OCI-LY3 (cell line): Measurements from ENCODE around the gene SMPDL3B.

ENCODE experiments used
- H2AFZ ChIP-seq: fragments of 200-600, 300-600 bp; shearing (Covaris generic); 2 replicates; pipeline ENCODE4 v1.6.0; 2014; ENCODE audit warnings: antibody characterized with exemption, low read depth, low read length
- H3K27ac ChIP-seq: fragments of 200-600, 300-600 bp; sonication (generic); 2 replicates; pipeline ENCODE4 v1.5.1; 2014; ENCODE audit warnings: mild to moderate bottlenecking, low read length, moderate library complexity, mixed read lengths
- H3K27me3 ChIP-seq: fragments of 200-600, 300-600 bp; sonication (generic); 2 replicates; pipeline ENCODE4 v1.6.1; 2014; ENCODE audit warnings: low read depth, low read length, mixed read lengths
- H3K36me3 ChIP-seq: fragments of 200-600, 300-600 bp; sonication (generic); replicated peaks from 2 replicates; pipeline ENCODE3; 2014; ENCODE audit warnings: low read depth, low read length, mixed read lengths
- H3K4me1 ChIP-seq: fragments of 300-600, 200-600 bp; sonication (generic); 2 replicates; pipeline ENCODE4 v1.6.1; 2014; ENCODE audit warnings: low read length, mixed read lengths
- H3K4me2 ChIP-seq: fragments of 200-600, 300-600 bp; sonication (generic); 2 replicates; pipeline ENCODE4 v1.6.1; 2014; ENCODE audit warnings: low read length, mixed read lengths
- H3K4me3 ChIP-seq: fragments of 300-600, 200-600 bp; sonication (generic); 2 replicates; pipeline ENCODE4 v1.5.1; 2014; ENCODE audit warnings: antibody characterized with exemption, mild to moderate bottlenecking, low read length, moderate library complexity
- H3K79me2 ChIP-seq: fragments of 300-600, 200-600 bp; shearing (Covaris generic); 2 replicates; pipeline ENCODE4 v1.6.1; 2014; ENCODE audit warnings: mild to moderate bottlenecking, low read length, mixed read lengths
- H3K9ac ChIP-seq: fragments of 300-600, 200-600 bp; shearing (Covaris generic); 2 replicates; pipeline ENCODE4 v1.6.0; 2014; ENCODE audit warnings: mild to moderate bottlenecking, low read length, moderate library complexity
- H3K9me3 ChIP-seq: fragments of 200-600, 300-600 bp; shearing (Covaris generic); 2 replicates; pipeline ENCODE4 v1.6.1; 2014; ENCODE audit warnings: low read length, mixed read lengths; ENCODE audit not compliant: insufficient read depth
- H4K20me1 ChIP-seq: fragments of 200-600, 300-600 bp; sonication (generic); 2 replicates; pipeline ENCODE4 v1.6.1; 2016; ENCODE audit warnings: low read length, mixed read lengths; ENCODE audit not compliant: insufficient read depth
- EZH2phosphoT487 ChIP-seq: fragments of 200-600 bp; shearing (Covaris generic); IDR thresholded peaks from 2 replicates; pipeline ENCODE4 v1.6.1; 2018; ENCODE audit warnings: antibody characterized with exemption, mixed run types, low read depth
- TF ChIP-seq, protein P1 (sequence below): fragments of 200-600, 300-600 bp; sonication (generic); IDR thresholded peaks from 2 replicates; pipeline ENCODE4 v1.5.1; 2014; ENCODE audit warnings: antibody characterized with exemption, low read length, low read depth

Gene SMPDL3B

DNA sequence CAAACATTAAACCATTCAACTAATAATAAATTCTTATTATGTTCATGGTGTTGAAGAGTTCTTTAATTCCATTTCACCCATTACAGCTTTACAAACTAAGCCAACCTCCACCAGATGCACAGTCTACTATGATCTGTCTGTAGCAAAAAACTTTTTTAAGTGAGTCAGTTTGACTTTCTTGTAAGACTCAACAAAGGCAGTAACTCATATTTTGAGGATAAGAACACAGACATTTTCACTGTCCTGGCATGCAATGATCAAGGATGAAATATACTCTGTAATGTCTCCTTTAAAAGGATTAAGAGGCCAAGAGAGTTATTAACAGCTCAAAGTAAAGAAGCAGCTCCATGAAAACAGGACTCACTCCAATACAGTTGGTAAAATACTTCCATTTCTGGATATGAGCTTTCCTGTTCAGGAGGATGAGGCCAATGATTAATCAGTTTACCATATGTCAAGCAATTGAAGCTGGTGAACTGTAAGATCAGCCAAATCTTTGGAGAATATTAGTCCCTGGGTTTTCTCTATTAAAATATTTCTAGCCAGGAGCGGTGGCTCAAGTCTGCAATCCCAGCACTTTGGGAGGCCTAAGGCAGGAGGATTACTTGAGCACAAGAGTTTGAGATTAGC lies 45.5 kb downstream of the SMPDL3B start:
- Histone ChIP-seq H3K4me1 (no peaks in the 10 kb centered on the region), H3K4me2 (no peak overlapping the region), H3K4me3 (no peak overlapping the region), H3K36me3 (no peaks in the 10 kb centered on the region), H3K9me3 (no peaks in the 10 kb centered on the region), H2AFZ (no peak overlapping the region), H3K9ac (no peak overlapping the region), H3K27ac (no peak overlapping the region), H3K79me2 (no peaks in the 10 kb centered on the region), H4K20me1 (no peaks in the 10 kb centered on the region), H3K27me3 (no peaks in the 10 kb centered on the region)
- TF ChIP-seq EZH2phosphoT487, result no peak
- TF ChIP-seq, protein P1, sequence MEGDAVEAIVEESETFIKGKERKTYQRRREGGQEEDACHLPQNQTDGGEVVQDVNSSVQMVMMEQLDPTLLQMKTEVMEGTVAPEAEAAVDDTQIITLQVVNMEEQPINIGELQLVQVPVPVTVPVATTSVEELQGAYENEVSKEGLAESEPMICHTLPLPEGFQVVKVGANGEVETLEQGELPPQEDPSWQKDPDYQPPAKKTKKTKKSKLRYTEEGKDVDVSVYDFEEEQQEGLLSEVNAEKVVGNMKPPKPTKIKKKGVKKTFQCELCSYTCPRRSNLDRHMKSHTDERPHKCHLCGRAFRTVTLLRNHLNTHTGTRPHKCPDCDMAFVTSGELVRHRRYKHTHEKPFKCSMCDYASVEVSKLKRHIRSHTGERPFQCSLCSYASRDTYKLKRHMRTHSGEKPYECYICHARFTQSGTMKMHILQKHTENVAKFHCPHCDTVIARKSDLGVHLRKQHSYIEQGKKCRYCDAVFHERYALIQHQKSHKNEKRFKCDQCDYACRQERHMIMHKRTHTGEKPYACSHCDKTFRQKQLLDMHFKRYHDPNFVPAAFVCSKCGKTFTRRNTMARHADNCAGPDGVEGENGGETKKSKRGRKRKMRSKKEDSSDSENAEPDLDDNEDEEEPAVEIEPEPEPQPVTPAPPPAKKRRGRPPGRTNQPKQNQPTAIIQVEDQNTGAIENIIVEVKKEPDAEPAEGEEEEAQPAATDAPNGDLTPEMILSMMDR, result no peak

DNA sequence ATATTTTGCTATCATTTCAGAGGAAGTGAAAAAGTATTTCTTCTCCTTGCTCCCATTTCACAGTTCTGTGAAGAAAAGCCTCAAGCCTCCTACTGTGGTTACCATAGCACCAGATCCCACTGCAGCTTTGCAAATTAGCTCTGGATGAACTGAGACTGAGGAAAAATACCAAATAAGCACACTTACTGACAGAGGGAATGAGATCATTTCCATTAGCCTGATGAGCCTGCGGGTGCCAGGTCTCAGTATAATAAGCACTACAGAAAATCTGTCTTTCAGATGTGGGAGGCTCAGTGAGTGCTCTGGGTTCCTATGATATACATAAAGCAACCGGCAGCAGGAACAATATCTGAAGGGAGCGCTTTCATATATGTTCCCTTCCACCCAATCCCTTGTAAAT lies 46.3 kb downstream of the SMPDL3B start:
- Histone ChIP-seq H4K20me1 (no peaks in the 10 kb centered on the region), H3K36me3 (no peaks in the 10 kb centered on the region), H2AFZ (no peak overlapping the region), H3K79me2 (no peaks in the 10 kb centered on the region), H3K9ac (no peak overlapping the region), H3K9me3 (no peaks in the 10 kb centered on the region), H3K27ac (no peak overlapping the region), H3K27me3 (no peaks in the 10 kb centered on the region), H3K4me1 (no peaks in the 10 kb centered on the region), H3K4me2 (no peak overlapping the region), H3K4me3 (no peak overlapping the region)
- TF ChIP-seq, protein P1, result no peak
- TF ChIP-seq EZH2phosphoT487, result no peak

DNA sequence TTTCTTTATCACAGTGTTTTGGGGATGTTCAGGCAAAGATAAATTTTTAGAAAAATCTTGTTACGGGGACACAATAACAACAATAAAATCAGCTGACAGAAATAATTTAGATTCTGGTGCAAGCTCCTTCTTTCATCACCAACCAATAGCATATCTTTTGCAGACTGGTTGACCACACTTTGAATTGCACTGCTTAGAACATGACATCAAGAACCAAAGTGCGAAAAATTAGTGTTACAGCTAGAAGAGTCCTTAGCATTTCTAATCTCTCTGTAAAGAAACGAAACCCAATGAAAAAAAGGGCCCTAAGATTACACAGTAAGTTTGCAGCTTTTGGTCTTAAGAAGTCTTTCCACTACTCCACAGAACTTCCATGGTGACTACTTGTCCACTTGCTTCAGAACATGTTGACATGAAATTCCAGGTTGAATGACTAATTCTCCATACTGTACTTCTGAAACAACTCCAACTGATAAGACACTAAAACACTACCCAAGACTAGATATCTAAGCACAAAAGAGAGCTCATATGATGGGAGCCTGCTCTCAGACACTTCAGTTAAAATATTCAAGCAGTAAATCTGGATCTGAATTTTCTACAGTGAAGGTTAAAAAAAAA lies 56.2 kb downstream of the SMPDL3B start:
- Histone ChIP-seq H3K9ac (no peak overlapping the region), H4K20me1 (no peaks in the 10 kb centered on the region), H3K36me3 (peaks cover 12% of the 10 kb centered on the region), H3K27ac (no peak overlapping the region), H2AFZ (no peak overlapping the region), H3K9me3 (no peaks in the 10 kb centered on the region), H3K4me3 (no peak overlapping the region), H3K4me1 (no peaks in the 10 kb centered on the region), H3K4me2 (no peak overlapping the region), H3K27me3 (no peaks in the 10 kb centered on the region), H3K79me2 (no peaks in the 10 kb centered on the region)
- no peak for TF ChIP-seq EZH2phosphoT487
- TF ChIP-seq, protein P1, result no peak

DNA sequence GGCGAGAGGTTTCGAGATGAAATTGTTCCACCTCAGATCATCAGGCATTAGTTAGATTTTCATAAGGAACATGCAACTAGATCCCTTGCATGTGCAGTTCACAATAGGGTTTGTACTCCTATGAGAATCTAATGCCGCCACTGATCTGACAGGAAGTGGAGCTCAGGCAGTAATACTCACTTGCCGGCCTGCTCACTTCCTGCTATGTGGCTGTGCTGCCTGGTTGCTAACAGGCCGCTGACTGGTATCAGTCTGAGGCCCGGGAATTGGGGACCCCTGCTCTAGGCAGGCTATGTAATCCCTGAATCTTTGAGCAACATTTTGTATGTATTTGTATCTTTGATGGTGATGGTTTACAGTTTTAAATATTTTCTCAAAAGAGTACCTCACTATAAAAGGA lies 57.5 kb downstream of the SMPDL3B start:
- no peak overlapping the region for H3K4me3 ChIP-seq
- no peak overlapping the region for H3K27ac ChIP-seq
- no peak overlapping the region for H3K4me2 ChIP-seq
- TF ChIP-seq EZH2phosphoT487, result no peak
- TF ChIP-seq, protein P1, result no peak
- H3K36me3 ChIP-seq, result peaks cover 11% of the 10 kb centered on the region
- no peaks in the 10 kb centered on the region for H3K79me2 ChIP-seq
- no peaks in the 10 kb centered on the region for H3K9me3 ChIP-seq
- no peaks in the 10 kb centered on the region for H3K27me3 ChIP-seq
- no peaks in the 10 kb centered on the region for H3K4me1 ChIP-seq
- H4K20me1 ChIP-seq, result no peaks in the 10 kb centered on the region
- no peak overlapping the region for H3K9ac ChIP-seq
- no peak overlapping the region for H2AFZ ChIP-seq
